ENCODE measurements around the gene FBXO9. TPM values are rescaled to one million over a fixed set of nuclear protein-coding genes. Genes with fewer than 3 reads are reported as not detected.
A peak's percentile ranks its signal among the peaks of the same experiment; 100 is the strongest.

FBXO9 gene
- polyA plus RNA-seq, 2 of the 4 experiments (the other 2 are of a cell fraction) = 32.1 to 67.6 TPM

DNA sequence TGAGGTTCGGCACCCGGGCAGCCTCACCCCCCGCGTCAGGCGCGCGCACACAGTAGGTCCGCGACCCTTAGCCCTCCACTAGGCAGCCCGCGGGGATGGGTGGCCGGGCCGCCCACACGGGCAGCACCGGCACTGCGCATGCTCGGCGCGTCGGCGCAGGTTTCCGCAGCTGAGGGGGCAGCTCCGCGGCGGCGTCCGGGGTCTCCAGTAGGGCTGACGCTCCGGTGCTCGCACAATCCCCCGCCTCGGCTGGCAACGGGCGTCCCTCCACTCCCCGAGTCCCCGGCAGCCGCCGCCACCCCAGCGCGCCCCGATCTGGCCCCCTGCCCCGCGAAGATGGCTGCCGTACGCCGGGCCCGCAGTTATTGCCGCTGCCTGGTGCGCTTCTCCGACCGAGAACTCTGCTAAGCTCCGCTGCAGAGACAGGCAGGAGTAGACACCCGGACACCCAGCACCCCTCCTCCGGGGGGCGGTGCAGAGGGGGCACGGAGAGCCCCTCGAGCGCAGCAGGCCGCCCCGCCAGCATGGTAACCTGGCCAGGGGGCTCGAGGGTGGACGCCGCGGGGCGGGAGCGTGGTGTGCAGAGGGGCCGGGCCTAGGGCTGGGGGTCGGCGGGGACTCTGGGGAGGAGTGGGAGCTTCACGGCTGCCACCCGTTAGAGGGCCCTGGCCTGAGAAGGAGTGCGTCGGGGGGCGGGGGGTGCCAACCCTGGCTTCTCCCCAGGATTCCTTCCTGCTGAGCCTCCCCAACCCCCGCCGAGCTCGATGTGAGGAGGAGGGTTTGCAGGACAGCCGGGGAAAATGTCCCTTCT lies at the start of gene FBXO9 (continued):
- TF ChIP-seq, protein P1, sequence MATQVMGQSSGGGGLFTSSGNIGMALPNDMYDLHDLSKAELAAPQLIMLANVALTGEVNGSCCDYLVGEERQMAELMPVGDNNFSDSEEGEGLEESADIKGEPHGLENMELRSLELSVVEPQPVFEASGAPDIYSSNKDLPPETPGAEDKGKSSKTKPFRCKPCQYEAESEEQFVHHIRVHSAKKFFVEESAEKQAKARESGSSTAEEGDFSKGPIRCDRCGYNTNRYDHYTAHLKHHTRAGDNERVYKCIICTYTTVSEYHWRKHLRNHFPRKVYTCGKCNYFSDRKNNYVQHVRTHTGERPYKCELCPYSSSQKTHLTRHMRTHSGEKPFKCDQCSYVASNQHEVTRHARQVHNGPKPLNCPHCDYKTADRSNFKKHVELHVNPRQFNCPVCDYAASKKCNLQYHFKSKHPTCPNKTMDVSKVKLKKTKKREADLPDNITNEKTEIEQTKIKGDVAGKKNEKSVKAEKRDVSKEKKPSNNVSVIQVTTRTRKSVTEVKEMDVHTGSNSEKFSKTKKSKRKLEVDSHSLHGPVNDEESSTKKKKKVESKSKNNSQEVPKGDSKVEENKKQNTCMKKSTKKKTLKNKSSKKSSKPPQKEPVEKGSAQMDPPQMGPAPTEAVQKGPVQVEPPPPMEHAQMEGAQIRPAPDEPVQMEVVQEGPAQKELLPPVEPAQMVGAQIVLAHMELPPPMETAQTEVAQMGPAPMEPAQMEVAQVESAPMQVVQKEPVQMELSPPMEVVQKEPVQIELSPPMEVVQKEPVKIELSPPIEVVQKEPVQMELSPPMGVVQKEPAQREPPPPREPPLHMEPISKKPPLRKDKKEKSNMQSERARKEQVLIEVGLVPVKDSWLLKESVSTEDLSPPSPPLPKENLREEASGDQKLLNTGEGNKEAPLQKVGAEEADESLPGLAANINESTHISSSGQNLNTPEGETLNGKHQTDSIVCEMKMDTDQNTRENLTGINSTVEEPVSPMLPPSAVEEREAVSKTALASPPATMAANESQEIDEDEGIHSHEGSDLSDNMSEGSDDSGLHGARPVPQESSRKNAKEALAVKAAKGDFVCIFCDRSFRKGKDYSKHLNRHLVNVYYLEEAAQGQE (IDR thresholded peaks at IDR 0.05) = no peak
- TF ChIP-seq, protein P2, sequence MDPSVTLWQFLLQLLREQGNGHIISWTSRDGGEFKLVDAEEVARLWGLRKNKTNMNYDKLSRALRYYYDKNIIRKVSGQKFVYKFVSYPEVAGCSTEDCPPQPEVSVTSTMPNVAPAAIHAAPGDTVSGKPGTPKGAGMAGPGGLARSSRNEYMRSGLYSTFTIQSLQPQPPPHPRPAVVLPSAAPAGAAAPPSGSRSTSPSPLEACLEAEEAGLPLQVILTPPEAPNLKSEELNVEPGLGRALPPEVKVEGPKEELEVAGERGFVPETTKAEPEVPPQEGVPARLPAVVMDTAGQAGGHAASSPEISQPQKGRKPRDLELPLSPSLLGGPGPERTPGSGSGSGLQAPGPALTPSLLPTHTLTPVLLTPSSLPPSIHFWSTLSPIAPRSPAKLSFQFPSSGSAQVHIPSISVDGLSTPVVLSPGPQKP (IDR thresholded peaks at IDR 0.05; ENCODE audit: low read depth, low read length) = no peak
- TF ChIP-seq CHD2 (IDR thresholded peaks at IDR 0.05; ENCODE audit: low read length, partially characterized antibody) (no peak), ESRRA (IDR thresholded peaks at IDR 0.05; ENCODE audit: borderline replicate concordance, low read length) (no peak), KDM5A (IDR thresholded peaks at IDR 0.05) (peak; percentile 65), HOXB13 (CRISPR knock-in tag; IDR thresholded peaks at IDR 0.05; ENCODE audit: low read depth) (no peak), MAFK (IDR thresholded peaks at IDR 0.05; ENCODE audit: partially characterized antibody) (no peak), FOXS1 (CRISPR knock-in tag; IDR thresholded peaks at IDR 0.05) (no peak), JUNB (IDR thresholded peaks at IDR 0.05) (no peak), MYC (IDR thresholded peaks at IDR 0.05; ENCODE audit: borderline replicate concordance, low read length) (no peak), RCOR1 (IDR thresholded peaks at IDR 0.05; ENCODE audit: low read depth, low read length) (no peak), EHF (CRISPR knock-in tag; IDR thresholded peaks at IDR 0.05) (no peak), ZSCAN20 (CRISPR knock-in tag; IDR thresholded peaks at IDR 0.05) (no peak), NPAS2 (CRISPR knock-in tag; IDR thresholded peaks at IDR 0.05; ENCODE audit: borderline replicate concordance) (no peak), FOSL2 (IDR thresholded peaks at IDR 0.05) (no peak), FOSL2 (CRISPR knock-in tag; IDR thresholded peaks at IDR 0.05) (no peak), NR3C1 (IDR thresholded peaks at IDR 0.05) (no peak), TFCP2L1 (CRISPR knock-in tag; IDR thresholded peaks at IDR 0.05) (no peak), CEBPB (IDR thresholded peaks at IDR 0.05) (no peak), HOXA7 (CRISPR knock-in tag; IDR thresholded peaks at IDR 0.05) (no peak), BHLHE40 (IDR thresholded peaks at IDR 0.05; ENCODE audit: low read depth, low read length) (no peak), ZFP36 (IDR thresholded peaks at IDR 0.05; ENCODE audit: borderline replicate concordance, partially characterized antibody) (no peak)
- TF ChIP-seq, protein P3, sequence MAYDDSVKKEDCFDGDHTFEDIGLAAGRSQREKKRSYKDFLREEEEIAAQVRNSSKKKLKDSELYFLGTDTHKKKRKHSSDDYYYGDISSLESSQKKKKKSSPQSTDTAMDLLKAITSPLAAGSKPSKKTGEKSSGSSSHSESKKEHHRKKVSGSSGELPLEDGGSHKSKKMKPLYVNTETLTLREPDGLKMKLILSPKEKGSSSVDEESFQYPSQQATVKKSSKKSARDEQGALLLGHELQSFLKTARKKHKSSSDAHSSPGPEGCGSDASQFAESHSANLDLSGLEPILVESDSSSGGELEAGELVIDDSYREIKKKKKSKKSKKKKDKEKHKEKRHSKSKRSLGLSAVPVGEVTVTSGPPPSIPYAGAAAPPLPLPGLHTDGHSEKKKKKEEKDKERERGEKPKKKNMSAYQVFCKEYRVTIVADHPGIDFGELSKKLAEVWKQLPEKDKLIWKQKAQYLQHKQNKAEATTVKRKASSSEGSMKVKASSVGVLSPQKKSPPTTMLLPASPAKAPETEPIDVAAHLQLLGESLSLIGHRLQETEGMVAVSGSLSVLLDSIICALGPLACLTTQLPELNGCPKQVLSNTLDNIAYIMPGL (CRISPR knock-in tag; IDR thresholded peaks at IDR 0.05; ENCODE audit: borderline replicate concordance) = no peak
- TF ChIP-seq, protein P4, sequence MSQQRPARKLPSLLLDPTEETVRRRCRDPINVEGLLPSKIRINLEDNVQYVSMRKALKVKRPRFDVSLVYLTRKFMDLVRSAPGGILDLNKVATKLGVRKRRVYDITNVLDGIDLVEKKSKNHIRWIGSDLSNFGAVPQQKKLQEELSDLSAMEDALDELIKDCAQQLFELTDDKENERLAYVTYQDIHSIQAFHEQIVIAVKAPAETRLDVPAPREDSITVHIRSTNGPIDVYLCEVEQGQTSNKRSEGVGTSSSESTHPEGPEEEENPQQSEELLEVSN (IDR thresholded peaks at IDR 0.05; ENCODE audit: borderline replicate concordance, low read depth) = no peak
